Measurements from ENCODE around the gene SYNRG.
A peak's percentile ranks its signal among the peaks of the same experiment; 100 is the strongest.

The SYNRG gene

GRCh38 chr17:37506678-37507077, 102.5 kb downstream of the SYNRG start:
- H3K4me2 ChIP-seq (ENCODE audit: low read length): no peak overlapping the region
- H3K4me3 ChIP-seq (ENCODE audit: low read depth, low read length): no peak overlapping the region
- H3K4me1 ChIP-seq (ENCODE audit: control insufficient read depth in 1 of 2, insufficient read depth in 2 of 2, low read length in 2 of 2): no peaks in the 10 kb centered on the region
- H3K9me3 ChIP-seq (ENCODE audit: insufficient read depth, low read depth, low read length): peaks cover 3% of the 10 kb centered on the region
- H3K4ac ChIP-seq (ENCODE audit: low read depth, low read length): peak overlapping the region; percentile 35
- H3K9ac ChIP-seq (ENCODE audit: low read length): no peak overlapping the region
- H4K8ac ChIP-seq (ENCODE audit: low read depth, low read length): no peak overlapping the region
- peaks cover 6% of the 10 kb centered on the region for H3K79me2 ChIP-seq (ENCODE audit: control insufficient read depth, insufficient read depth, low read length, poor library complexity)
- H3K14ac ChIP-seq (ENCODE audit: low read length): no peak overlapping the region
- WGBS (ENCODE audit: extremely low coverage, insufficient coverage, insufficient read length): no CpG with 5 or more reads among the region's 10 CpGs
- no peak overlapping the region for H3K18ac ChIP-seq (ENCODE audit: low read length)
- H3K79me1 ChIP-seq (ENCODE audit: low read length): no peaks in the 10 kb centered on the region
- H4K91ac ChIP-seq (ENCODE audit: low read depth, low read length): no peak overlapping the region
- peak; percentile 32 to 43 for DNase-seq
- no peak overlapping the region for H4K12ac ChIP-seq (ENCODE audit: low read depth, low read length)
- no peak overlapping the region for H2BK12ac ChIP-seq (ENCODE audit: low read length)
- no peak overlapping the region for H3K23ac ChIP-seq (ENCODE audit: low read length)
- no peak overlapping the region for H2AK5ac ChIP-seq (ENCODE audit: low read length)
- no peak overlapping the region for H2BK5ac ChIP-seq (ENCODE audit: low read depth, low read length, poor library complexity)
- no peaks in the 10 kb centered on the region for H3K27me3 ChIP-seq (ENCODE audit: insufficient read depth, low read length)
- peaks cover 6 to 13% of the 10 kb centered on the region in 2 experiments for H3K36me3 ChIP-seq (ENCODE audit: control insufficient read depth in 1 of 2, insufficient read depth in 2 of 2, low read length in 2 of 2)
- H2AFZ ChIP-seq (ENCODE audit: insufficient read depth, low read length, poor library complexity): no peak overlapping the region
- no peak overlapping the region for H3K27ac ChIP-seq (ENCODE audit: low read depth, low read length)
- no peak overlapping the region for H2BK120ac ChIP-seq (ENCODE audit: insufficient read depth, low read length, poor library complexity)

GRCh38 chr17:37505333-37505732, 103.9 kb downstream of the SYNRG start:
- Histone ChIP-seq H3K36me3 (ENCODE audit: control insufficient read depth in 1 of 2, insufficient read depth in 2 of 2, low read length in 2 of 2) (peaks cover 6 to 11% of the 10 kb centered on the region in 2 experiments), H2BK12ac (ENCODE audit: low read length) (no peak overlapping the region), H3K4ac (ENCODE audit: low read depth, low read length) (no peak overlapping the region), H3K18ac (ENCODE audit: low read length) (no peak overlapping the region), H3K9ac (ENCODE audit: low read length) (no peak overlapping the region), H4K12ac (ENCODE audit: low read depth, low read length) (no peak overlapping the region), H2BK120ac (ENCODE audit: insufficient read depth, low read length, poor library complexity) (no peak overlapping the region), H2AK5ac (ENCODE audit: low read length) (no peak overlapping the region), H3K4me3 (ENCODE audit: low read depth, low read length) (no peak overlapping the region), H2AFZ (ENCODE audit: insufficient read depth, low read length, poor library complexity) (no peak overlapping the region), H3K27ac (ENCODE audit: low read depth, low read length) (no peak overlapping the region), H3K23ac (ENCODE audit: low read length) (no peak overlapping the region), H3K4me1 (ENCODE audit: control insufficient read depth in 1 of 2, insufficient read depth in 2 of 2, low read length in 2 of 2) (no peaks in the 10 kb centered on the region), H3K27me3 (ENCODE audit: insufficient read depth, low read length) (no peaks in the 10 kb centered on the region), H3K14ac (ENCODE audit: low read length) (no peak overlapping the region), H4K91ac (ENCODE audit: low read depth, low read length) (no peak overlapping the region), H3K4me2 (ENCODE audit: low read length) (no peak overlapping the region), H3K79me2 (ENCODE audit: control insufficient read depth, insufficient read depth, low read length, poor library complexity) (peaks cover 8% of the 10 kb centered on the region), H3K79me1 (ENCODE audit: low read length) (no peaks in the 10 kb centered on the region), H4K8ac (ENCODE audit: low read depth, low read length) (no peak overlapping the region), H3K9me3 (ENCODE audit: insufficient read depth, low read depth, low read length) (peaks cover 3% of the 10 kb centered on the region), H2BK5ac (ENCODE audit: low read depth, low read length, poor library complexity) (no peak overlapping the region)
- no peak for DNase-seq
- WGBS (ENCODE audit: extremely low coverage, insufficient coverage, insufficient read length): no CpG with 5 or more reads among the region's 3 CpGs

GRCh38 chr17:37503148-37503547, 106.1 kb downstream of the SYNRG start:
- H3K36me3 ChIP-seq (ENCODE audit: control insufficient read depth in 1 of 2, insufficient read depth in 2 of 2, low read length in 2 of 2): peaks cover 5 to 9% of the 10 kb centered on the region in 2 experiments
- no peak overlapping the region for H3K18ac ChIP-seq (ENCODE audit: low read length)
- H3K27ac ChIP-seq (ENCODE audit: low read depth, low read length): no peak overlapping the region
- H3K4me3 ChIP-seq (ENCODE audit: low read depth, low read length): no peak overlapping the region
- H3K79me2 ChIP-seq (ENCODE audit: control insufficient read depth, insufficient read depth, low read length, poor library complexity): peaks cover 8% of the 10 kb centered on the region
- no peaks in the 10 kb centered on the region for H3K79me1 ChIP-seq (ENCODE audit: low read length)
- peaks cover 3% of the 10 kb centered on the region for H3K9me3 ChIP-seq (ENCODE audit: insufficient read depth, low read depth, low read length)
- no peaks in the 10 kb centered on the region for H3K27me3 ChIP-seq (ENCODE audit: insufficient read depth, low read length)
- no peak overlapping the region for H4K12ac ChIP-seq (ENCODE audit: low read depth, low read length)
- H3K4ac ChIP-seq (ENCODE audit: low read depth, low read length): peak overlapping the region; percentile 39
- no peak overlapping the region for H2AFZ ChIP-seq (ENCODE audit: insufficient read depth, low read length, poor library complexity)
- no peak overlapping the region for H2AK5ac ChIP-seq (ENCODE audit: low read length)
- H2BK12ac ChIP-seq (ENCODE audit: low read length): no peak overlapping the region
- WGBS (ENCODE audit: extremely low coverage, insufficient coverage, insufficient read length): no CpG with 5 or more reads among the region's 6 CpGs
- no peak overlapping the region for H2BK120ac ChIP-seq (ENCODE audit: insufficient read depth, low read length, poor library complexity)
- H4K8ac ChIP-seq (ENCODE audit: low read depth, low read length): no peak overlapping the region
- no peak overlapping the region for H3K9ac ChIP-seq (ENCODE audit: low read length)
- DNase-seq: no peak
- H2BK5ac ChIP-seq (ENCODE audit: low read depth, low read length, poor library complexity): no peak overlapping the region
- no peak overlapping the region for H3K14ac ChIP-seq (ENCODE audit: low read length)
- H3K4me1 ChIP-seq (ENCODE audit: control insufficient read depth in 1 of 2, insufficient read depth in 2 of 2, low read length in 2 of 2): no peaks in the 10 kb centered on the region
- H4K91ac ChIP-seq (ENCODE audit: low read depth, low read length): no peak overlapping the region
- H3K23ac ChIP-seq (ENCODE audit: low read length): no peak overlapping the region
- H3K4me2 ChIP-seq (ENCODE audit: low read length): no peak overlapping the region

- Histone ChIP-seq H3K9ac (ENCODE audit: low read length) (no peak overlapping the region), H4K8ac (ENCODE audit: low read depth, low read length) (no peak overlapping the region), H2BK5ac (ENCODE audit: low read depth, low read length, poor library complexity) (no peak overlapping the region), H3K4me1 (ENCODE audit: control insufficient read depth in 1 of 2, insufficient read depth in 2 of 2, low read length in 2 of 2) (peaks cover 0 to 3% of the 10 kb centered on the region in 2 experiments), H3K4me3 (ENCODE audit: low read depth, low read length) (no peak overlapping the region), H2BK12ac (ENCODE audit: low read length) (no peak overlapping the region), H3K27me3 (ENCODE audit: insufficient read depth, low read length) (no peaks in the 10 kb centered on the region), H3K23ac (ENCODE audit: low read length) (no peak overlapping the region), H2AK5ac (ENCODE audit: low read length) (no peak overlapping the region), H2AFZ (ENCODE audit: insufficient read depth, low read length, poor library complexity) (no peak overlapping the region), H3K36me3 (ENCODE audit: control insufficient read depth in 1 of 2, insufficient read depth in 2 of 2, low read length in 2 of 2) (peaks cover 4 to 5% of the 10 kb centered on the region in 2 experiments), H3K27ac (ENCODE audit: low read depth, low read length) (no peak overlapping the region), H3K14ac (ENCODE audit: low read length) (no peak overlapping the region), H3K79me1 (ENCODE audit: low read length) (no peaks in the 10 kb centered on the region), H4K12ac (ENCODE audit: low read depth, low read length) (no peak overlapping the region), H3K4me2 (ENCODE audit: low read length) (no peak overlapping the region), H3K18ac (ENCODE audit: low read length) (no peak overlapping the region), H3K9me3 (ENCODE audit: insufficient read depth, low read depth, low read length) (no peaks in the 10 kb centered on the region), H3K79me2 (ENCODE audit: control insufficient read depth, insufficient read depth, low read length, poor library complexity) (peaks cover 12% of the 10 kb centered on the region), H2BK120ac (ENCODE audit: insufficient read depth, low read length, poor library complexity) (no peak overlapping the region), H4K91ac (ENCODE audit: low read depth, low read length) (no peak overlapping the region), H3K4ac (ENCODE audit: low read depth, low read length) (peak overlapping the region; percentile 3)
- WGBS (ENCODE audit: extremely low coverage, insufficient coverage, insufficient read length): no CpG with 5 or more reads among the region's 10 CpGs
- no peak for DNase-seq
Observed at GRCh38 chr17:37502009-37502936, 106.9 kb downstream of the SYNRG start.
